GM20000 (cell line): Measurements from ENCODE around the gene RCC1.
"Not testable (repeated sequence)": the region's sequence is repeated elsewhere in the genome, so short reads cannot be mapped to it uniquely, and the experiment has no call there.

Experiments used
- DNase-seq: peaks from one replicate; pipeline ENCODE4 v3.0.0; 2012; ENCODE audit warnings: low spot score
- CTCF ChIP-seq: IDR thresholded peaks from 2 replicates; pipeline ENCODE4 v1.5.1; 2012; ENCODE audit warnings: mild to moderate bottlenecking, control low read depth; ENCODE audit errors: extremely low read depth, missing control alignments

RCC1 gene

GRCh38 chr1:28505406-28506187 is at the start of gene RCC1:
Gene RCC1, plus strand, starts transcription at chr1:28506043. Its CDS starts 23,824 bp downstream, at chr1:28529867.
- DNase-seq, result peak; percentile 93
- no peak for TF ChIP-seq CTCF

- no peak for TF ChIP-seq CTCF
- no peak for DNase-seq
Measured at GRCh38 chr1:28456078-28456477, 49.8 kb upstream of the RCC1 start.

- TF ChIP-seq CTCF, result no peak
- no peak for DNase-seq
Measured at GRCh38 chr1:28457678-28458077, 48.2 kb upstream of the RCC1 start.

GRCh38 chr1:28458237-28459228 is 47.3 kb upstream of the RCC1 start:
- no peak for DNase-seq
- TF ChIP-seq CTCF, result no peak

GRCh38 chr1:28466226-28466778 is 39.5 kb upstream of the RCC1 start:
- no peak for TF ChIP-seq CTCF

GRCh38 chr1:28470146-28470545 is 35.7 kb upstream of the RCC1 start:
- no peak for TF ChIP-seq CTCF
- no peak for DNase-seq

More at GRCh38 chr1:28466226-28466778, 39.5 kb upstream of the RCC1 start:
- no peak for DNase-seq

GRCh38 chr1:28479497-28479896 is 26.3 kb upstream of the RCC1 start:
- not testable (repeated sequence) for DNase-seq
